ENCODE data around the gene SH3PXD2A.

DNA sequence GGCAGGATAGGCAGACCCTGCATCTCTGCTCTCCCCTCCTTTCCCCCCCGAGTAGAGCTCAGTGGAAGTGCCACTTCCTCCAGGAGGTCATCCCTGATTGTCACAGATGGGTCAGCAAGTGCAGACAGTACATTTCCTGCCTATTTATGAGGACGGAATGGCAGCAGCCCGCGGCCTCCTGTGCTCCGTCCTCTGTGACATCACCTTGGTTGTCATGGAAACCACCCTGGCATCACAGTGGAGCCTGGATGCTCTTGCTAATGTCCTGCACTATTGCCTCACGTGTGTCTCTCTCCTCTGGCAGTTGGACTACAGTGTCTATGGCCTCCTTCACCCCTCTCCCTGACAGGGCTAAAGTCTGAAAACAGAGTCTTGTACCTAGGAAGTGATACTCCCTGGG, 148.6 kb downstream of the SH3PXD2A start:
- TF ChIP-seq, protein P1, sequence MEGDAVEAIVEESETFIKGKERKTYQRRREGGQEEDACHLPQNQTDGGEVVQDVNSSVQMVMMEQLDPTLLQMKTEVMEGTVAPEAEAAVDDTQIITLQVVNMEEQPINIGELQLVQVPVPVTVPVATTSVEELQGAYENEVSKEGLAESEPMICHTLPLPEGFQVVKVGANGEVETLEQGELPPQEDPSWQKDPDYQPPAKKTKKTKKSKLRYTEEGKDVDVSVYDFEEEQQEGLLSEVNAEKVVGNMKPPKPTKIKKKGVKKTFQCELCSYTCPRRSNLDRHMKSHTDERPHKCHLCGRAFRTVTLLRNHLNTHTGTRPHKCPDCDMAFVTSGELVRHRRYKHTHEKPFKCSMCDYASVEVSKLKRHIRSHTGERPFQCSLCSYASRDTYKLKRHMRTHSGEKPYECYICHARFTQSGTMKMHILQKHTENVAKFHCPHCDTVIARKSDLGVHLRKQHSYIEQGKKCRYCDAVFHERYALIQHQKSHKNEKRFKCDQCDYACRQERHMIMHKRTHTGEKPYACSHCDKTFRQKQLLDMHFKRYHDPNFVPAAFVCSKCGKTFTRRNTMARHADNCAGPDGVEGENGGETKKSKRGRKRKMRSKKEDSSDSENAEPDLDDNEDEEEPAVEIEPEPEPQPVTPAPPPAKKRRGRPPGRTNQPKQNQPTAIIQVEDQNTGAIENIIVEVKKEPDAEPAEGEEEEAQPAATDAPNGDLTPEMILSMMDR (IDR thresholded peaks at IDR 0.05): no peak
- TF ChIP-seq EZH2 (IDR thresholded peaks at IDR 0.05; ENCODE audit: borderline replicate concordance, insufficient read depth, low read depth, low read length, poor library complexity, severe bottlenecking): no peak
